AG09319 (cell line): ENCODE measurements around the gene TAS2R14.
A peak's percentile ranks its signal among the peaks of the same experiment; 100 is the strongest.

Experiments used
- DNase-seq: peaks from one replicate; pipeline ENCODE4 v3.0.0-alpha.2; 2010; ENCODE audit warnings: low read depth; ENCODE audit errors: extremely low read depth
- CTCF ChIP-seq: IDR thresholded peaks from 2 replicates; pipeline ENCODE4 v1.5.1; 2011; ENCODE audit warnings: low read depth, mild to moderate bottlenecking, inconsistent platforms, low read length, moderate library complexity

The TAS2R14 gene

GRCh38 chr12:10939163-10939562 lies at the start of gene TAS2R14:
Gene TAS2R14 (minus strand): TSS chr12:10939263. CDS start chr12:10939207, 56 bp downstream.
- DNase-seq: no peak
- no peak for TF ChIP-seq CTCF

- TF ChIP-seq CTCF: no peak
- DNase-seq: no peak
Measured at GRCh38 chr12:10986812-10987211, 47.7 kb upstream of the TAS2R14 start, which contains the start of gene TAS2R50. Gene TAS2R50 (minus strand): TSS chr12:10986912. CDS start chr12:10986860, 52 bp downstream.

GRCh38 chr12:10982244-10982643 lies 43.2 kb upstream of the TAS2R14 start:
- no peak for TF ChIP-seq CTCF
- DNase-seq: no peak

- no peak for DNase-seq
- no peak for TF ChIP-seq CTCF
Measured at GRCh38 chr12:10974965-10975364, 35.9 kb upstream of the TAS2R14 start.

- peak; percentile 79 for DNase-seq
- no peak for TF ChIP-seq CTCF
Measured at GRCh38 chr12:10968765-10969456, 29.8 kb upstream of the TAS2R14 start.

GRCh38 chr12:10967409-10967808 lies 28.3 kb upstream of the TAS2R14 start:
- peak; percentile 83 for DNase-seq

More at GRCh38 chr12:10967409-10967808, 28.3 kb upstream of the TAS2R14 start:
- TF ChIP-seq CTCF: no peak
